Measurements from ENCODE around the gene MACROD1. TPM values are rescaled to one million over a fixed set of nuclear protein-coding genes. Genes with fewer than 3 reads are reported as not detected.

MACROD1 gene
- total RNA-seq, 2 experiments from 2014 or later = 14.4 to 14.6 TPM

- DNase-seq = no peak
- Mint-ChIP-seq H3K27ac (no peak overlapping the region), H3K27me3 (ENCODE audit: low read depth) (peaks cover 1% of the 10 kb centered on the region)
Observed at GRCh38 chr11:64022125-64022784, 143.7 kb downstream of the MACROD1 start.

GRCh38 chr11:64021757-64022093 is 144.2 kb downstream of the MACROD1 start:
- no peak for ATAC-seq
- Mint-ChIP-seq H3K4me1 (ENCODE audit: low read depth) (no peaks in the 10 kb centered on the region), H3K9me3 (ENCODE audit: insufficient read depth) (no peaks in the 10 kb centered on the region), H3K36me3 (ENCODE audit: low read depth) (no peaks in the 10 kb centered on the region), H3K4me3 (no peak overlapping the region), H3K27me3 (ENCODE audit: low read depth) (no peaks in the 10 kb centered on the region), H3K27ac (no peak overlapping the region)
- POLR2A ChIA-PET = no interaction called here
- DNase-seq = no peak
- CTCF ChIA-PET = no interaction called here

More at GRCh38 chr11:64022125-64022784, 143.7 kb downstream of the MACROD1 start:
- Mint-ChIP-seq H3K36me3 (ENCODE audit: low read depth) (no peaks in the 10 kb centered on the region), H3K4me3 (no peak overlapping the region), H3K9me3 (ENCODE audit: insufficient read depth) (no peaks in the 10 kb centered on the region), H3K4me1 (ENCODE audit: low read depth) (no peaks in the 10 kb centered on the region)
- POLR2A ChIA-PET = no interaction called here
- CTCF ChIA-PET = interaction anchor here (1.5 kb wide), 1 partner anchor 21 kb away, joined by 4 read pairs; no protein-coding TSS in a partner anchor
- ATAC-seq = no peak

GRCh38 chr11:64020976-64021756 is 144.7 kb downstream of the MACROD1 start:
- no peak overlapping the region for H3K27ac Mint-ChIP-seq
- no peaks in the 10 kb centered on the region for H3K36me3 Mint-ChIP-seq (ENCODE audit: low read depth)
- POLR2A ChIA-PET = no interaction called here
- no peak overlapping the region for H3K4me3 Mint-ChIP-seq
- DNase-seq (no peak), ATAC-seq (no peak)
- CTCF ChIA-PET = no interaction called here
- H3K27me3 Mint-ChIP-seq (ENCODE audit: low read depth) = no peaks in the 10 kb centered on the region
- no peaks in the 10 kb centered on the region for H3K9me3 Mint-ChIP-seq (ENCODE audit: insufficient read depth)
- H3K4me1 Mint-ChIP-seq (ENCODE audit: low read depth) = no peaks in the 10 kb centered on the region

DNA sequence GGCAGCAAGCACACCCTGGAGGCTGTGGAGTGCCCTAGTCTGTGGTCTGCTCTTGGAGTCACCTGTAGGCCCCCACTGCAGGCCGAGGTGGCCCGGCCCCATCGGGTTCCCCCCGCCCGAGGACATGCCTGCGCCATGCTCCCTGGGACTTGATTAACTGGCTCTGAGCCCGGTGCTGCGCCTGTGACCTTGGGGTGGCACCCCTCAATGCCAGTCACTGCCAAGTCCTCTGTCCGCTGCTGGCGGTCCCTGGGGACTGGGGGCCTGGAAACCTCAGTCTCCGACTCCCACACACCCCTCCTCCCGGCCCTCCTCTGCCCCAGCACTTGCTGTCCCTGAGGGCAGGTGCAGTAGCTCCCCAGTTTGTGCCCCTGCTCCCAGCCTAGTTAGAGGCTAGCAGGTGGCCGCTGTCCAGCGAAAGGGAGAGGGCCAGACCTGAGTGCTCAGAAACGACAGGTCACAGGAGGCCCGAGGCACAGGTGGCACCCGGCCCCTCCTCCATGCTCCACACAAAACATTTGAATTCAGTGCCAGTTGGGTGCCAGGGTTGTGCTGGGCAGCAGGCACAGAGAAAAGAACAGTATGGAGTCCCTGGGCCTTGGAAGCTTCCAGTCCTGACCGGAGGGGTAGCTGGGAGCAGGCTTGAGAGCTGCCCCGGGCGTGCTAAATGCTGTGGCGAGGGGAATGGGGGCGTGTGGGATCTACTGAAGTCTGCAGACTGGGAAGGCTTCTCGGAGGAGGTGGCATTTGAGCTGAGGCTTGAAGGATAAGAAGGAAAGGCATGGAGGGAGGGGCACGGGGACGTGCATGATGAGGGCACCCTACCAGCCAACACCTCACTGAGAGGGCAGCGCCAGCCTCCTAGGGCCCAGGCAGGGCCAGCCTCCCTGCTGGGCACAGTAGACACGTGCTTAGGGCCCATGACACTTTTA is 146.5 kb downstream of the MACROD1 start:
- POLR2A ChIA-PET = no interaction called here
- H3K4me1 Mint-ChIP-seq (ENCODE audit: low read depth) = no peaks in the 10 kb centered on the region
- no peak overlapping the region for H3K27ac Mint-ChIP-seq
- H3K27me3 Mint-ChIP-seq (ENCODE audit: low read depth) = no peaks in the 10 kb centered on the region
- no peak overlapping the region for H3K4me3 Mint-ChIP-seq
- no peaks in the 10 kb centered on the region for H3K9me3 Mint-ChIP-seq (ENCODE audit: insufficient read depth)
- H3K36me3 Mint-ChIP-seq (ENCODE audit: low read depth) = no peaks in the 10 kb centered on the region
- CTCF ChIA-PET = interaction anchor here (0.6 kb wide), 1 partner anchor 685 kb away, joined by 3 read pairs; no protein-coding TSS in a partner anchor
- ATAC-seq (no peak), DNase-seq (no peak)

DNA sequence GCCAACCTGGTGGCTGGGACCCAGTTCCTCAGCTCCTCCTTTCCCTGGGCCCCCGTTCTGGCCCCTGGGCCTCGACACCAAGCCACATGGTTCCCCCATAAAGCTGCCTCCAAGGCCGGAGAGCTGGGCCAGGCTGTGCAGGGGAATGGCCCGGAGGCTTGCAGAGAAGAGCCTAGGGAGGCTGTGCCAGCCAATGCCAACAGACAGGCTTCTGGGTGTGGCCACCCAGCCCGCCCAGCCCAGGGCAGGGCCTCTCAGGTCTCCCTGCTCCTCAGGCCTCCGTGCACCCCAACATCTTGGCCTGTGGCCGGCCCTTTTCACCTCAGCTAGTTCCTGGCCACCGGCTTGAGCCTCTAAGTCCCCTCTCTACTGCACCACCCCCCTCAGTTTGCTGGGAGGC is 147.6 kb downstream of the MACROD1 start:
- ATAC-seq (no peak), DNase-seq (no peak)
- POLR2A ChIA-PET = no interaction called here
- Mint-ChIP-seq H3K27ac (no peak overlapping the region), H3K4me1 (ENCODE audit: low read depth) (no peaks in the 10 kb centered on the region), H3K9me3 (ENCODE audit: insufficient read depth) (no peaks in the 10 kb centered on the region), H3K4me3 (no peak overlapping the region), H3K27me3 (ENCODE audit: low read depth) (no peaks in the 10 kb centered on the region), H3K36me3 (ENCODE audit: low read depth) (no peaks in the 10 kb centered on the region)
- CTCF ChIA-PET = interaction anchor here (2.4 kb wide), 1 partner anchor 17 kb away, joined by 7 read pairs; no protein-coding TSS in a partner anchor

- H3K27me3 Mint-ChIP-seq (ENCODE audit: low read depth) = no peaks in the 10 kb centered on the region
- H3K9me3 Mint-ChIP-seq (ENCODE audit: insufficient read depth) = no peaks in the 10 kb centered on the region
- no peak overlapping the region for H3K4me3 Mint-ChIP-seq
- ChIA-PET CTCF (interaction anchor here (2.4 kb wide), 1 partner anchor 17 kb away, joined by 7 read pairs; no protein-coding TSS in a partner anchor), POLR2A (no interaction called here)
- no peaks in the 10 kb centered on the region for H3K4me1 Mint-ChIP-seq (ENCODE audit: low read depth)
- no peaks in the 10 kb centered on the region for H3K36me3 Mint-ChIP-seq (ENCODE audit: low read depth)
- no peak for DNase-seq
- no peak overlapping the region for H3K27ac Mint-ChIP-seq
- no peak for ATAC-seq
Observed at GRCh38 chr11:64017945-64018224, 148.0 kb downstream of the MACROD1 start.

GRCh38 chr11:64015935-64016845 is 149.7 kb downstream of the MACROD1 start:
- H3K36me3 Mint-ChIP-seq (ENCODE audit: low read depth) = no peaks in the 10 kb centered on the region
- H3K27me3 Mint-ChIP-seq (ENCODE audit: low read depth) = no peaks in the 10 kb centered on the region
- ChIA-PET CTCF (interaction anchor here (1.4 to 2.4 kb wide), 2 partner anchors 15 to 17 kb away, joined by 4 to 7 read pairs; no protein-coding TSS in a partner anchor), POLR2A (interaction anchor here (0.6 kb wide), 1 partner anchor 171 kb away, joined by 3 read pairs; no protein-coding TSS in a partner anchor)
- H3K9me3 Mint-ChIP-seq (ENCODE audit: insufficient read depth) = no peaks in the 10 kb centered on the region
- no peak for ATAC-seq
- H3K4me3 Mint-ChIP-seq = no peak overlapping the region
- no peak for DNase-seq
- H3K4me1 Mint-ChIP-seq (ENCODE audit: low read depth) = no peaks in the 10 kb centered on the region
- no peak overlapping the region for H3K27ac Mint-ChIP-seq

GRCh38 chr11:64015510-64015909 is 150.4 kb downstream of the MACROD1 start:
- Mint-ChIP-seq H3K4me1 (ENCODE audit: low read depth) (no peaks in the 10 kb centered on the region), H3K4me3 (no peak overlapping the region), H3K9me3 (ENCODE audit: insufficient read depth) (no peaks in the 10 kb centered on the region), H3K27ac (no peak overlapping the region), H3K36me3 (ENCODE audit: low read depth) (no peaks in the 10 kb centered on the region), H3K27me3 (ENCODE audit: low read depth) (no peaks in the 10 kb centered on the region)
- ATAC-seq (no peak), DNase-seq (no peak)
- POLR2A ChIA-PET = interaction anchor here (0.6 kb wide), 1 partner anchor 572 kb away, joined by 3 read pairs; no protein-coding TSS in a partner anchor
- CTCF ChIA-PET = interaction anchor here (1.4 kb wide), 1 partner anchor 16 kb away, joined by 4 read pairs; no protein-coding TSS in a partner anchor

GRCh38 chr11:64014356-64014755 is 151.6 kb downstream of the MACROD1 start:
- H3K27ac Mint-ChIP-seq = no peak overlapping the region
- CTCF ChIA-PET = interaction anchor here (0.7 to 1.2 kb wide), 2 partner anchors 14 to 435 kb away, joined by 3 to 4 read pairs; no protein-coding TSS in a partner anchor

DNA sequence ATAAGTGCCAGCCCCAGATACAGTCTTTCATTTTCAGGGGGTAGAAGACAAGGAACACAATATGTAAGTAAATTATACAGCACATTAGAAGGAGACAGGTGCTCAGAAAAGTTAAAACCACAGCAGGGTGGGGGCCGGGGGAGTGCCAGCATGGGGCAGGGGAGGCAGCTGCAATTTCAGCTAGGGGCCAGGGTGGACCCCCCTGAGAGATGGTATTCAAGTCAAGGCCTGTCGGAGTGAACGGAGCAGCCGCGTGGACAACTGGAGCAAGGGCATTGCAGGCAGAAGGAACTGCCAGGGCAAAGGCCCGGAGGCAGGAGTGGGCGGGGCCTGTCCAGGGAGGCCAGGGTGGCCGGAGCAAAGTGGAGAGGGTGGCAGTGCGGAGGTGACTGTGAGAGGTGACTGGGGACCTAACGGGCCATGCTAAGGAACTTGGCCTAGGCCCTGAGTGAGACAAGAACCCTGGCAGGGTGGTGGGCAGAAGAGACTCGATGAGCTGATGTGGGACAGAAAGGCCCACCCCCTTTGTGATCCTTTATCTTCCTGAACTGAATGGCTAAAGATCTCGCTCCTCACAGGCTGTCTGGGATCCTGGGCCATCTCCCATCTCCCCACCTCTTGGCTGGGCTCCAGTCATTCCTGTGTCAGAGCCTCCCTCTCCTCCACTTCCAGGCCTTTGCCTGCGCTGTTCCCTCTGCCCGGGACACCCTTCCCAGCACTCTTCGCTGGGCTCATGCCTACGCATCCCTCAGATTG is 152.6 kb downstream of the MACROD1 start:
- ChIA-PET POLR2A (no interaction called here), CTCF (interaction anchor here (0.7 to 1.2 kb wide), 2 partner anchors 12 to 436 kb away, joined by 3 to 4 read pairs; no protein-coding TSS in a partner anchor)
- no peaks in the 10 kb centered on the region for H3K9me3 Mint-ChIP-seq (ENCODE audit: insufficient read depth)
- ATAC-seq (no peak), DNase-seq (no peak)
- H3K27me3 Mint-ChIP-seq (ENCODE audit: low read depth) = peaks cover 6% of the 10 kb centered on the region
- H3K4me1 Mint-ChIP-seq (ENCODE audit: low read depth) = no peaks in the 10 kb centered on the region
- H3K36me3 Mint-ChIP-seq (ENCODE audit: low read depth) = no peaks in the 10 kb centered on the region
- H3K27ac Mint-ChIP-seq = no peak overlapping the region
- no peak overlapping the region for H3K4me3 Mint-ChIP-seq

More at GRCh38 chr11:64014356-64014755, 151.6 kb downstream of the MACROD1 start:
- H3K36me3 Mint-ChIP-seq (ENCODE audit: low read depth) = no peaks in the 10 kb centered on the region
- POLR2A ChIA-PET = no interaction called here
- DNase-seq (no peak), ATAC-seq (no peak)
- H3K4me3 Mint-ChIP-seq = no peak overlapping the region
- no peaks in the 10 kb centered on the region for H3K4me1 Mint-ChIP-seq (ENCODE audit: low read depth)
- no peaks in the 10 kb centered on the region for H3K9me3 Mint-ChIP-seq (ENCODE audit: insufficient read depth)
- H3K27me3 Mint-ChIP-seq (ENCODE audit: low read depth) = no peaks in the 10 kb centered on the region
